Coronary artery (tissue), 2 donors: ENCODE results near the gene RGPD4.
"Not testable (repeated sequence)": the region's sequence is repeated elsewhere in the genome, so short reads cannot be mapped to it uniquely, and the experiment has no call there.

ENCODE experiments used
- DNase-seq: peaks from one replicate; pipeline ENCODE4 v3.0.0-alpha.2; 2017; ENCODE audit warnings: low spot score
- H3K27ac ChIP-seq, 2 donors: fragments of 200-600 bp; sonication (generic); one replicate each; pipeline ENCODE4 v1.5.1; 2016 to 2019
- H3K4me3 ChIP-seq: fragments of 200-600 bp; sonication (generic); 2 replicates; pipeline ENCODE4 v1.5.1; 2016; ENCODE audit warnings: mild to moderate bottlenecking, moderate library complexity
- TF ChIP-seq, protein P1 (sequence below): fragments of 200-600 bp; sonication (generic); IDR thresholded peaks from one replicate; pipeline ENCODE4 v1.5.1; 2019; ENCODE audit warnings: antibody characterized with exemption

The RGPD4 gene

DNA sequence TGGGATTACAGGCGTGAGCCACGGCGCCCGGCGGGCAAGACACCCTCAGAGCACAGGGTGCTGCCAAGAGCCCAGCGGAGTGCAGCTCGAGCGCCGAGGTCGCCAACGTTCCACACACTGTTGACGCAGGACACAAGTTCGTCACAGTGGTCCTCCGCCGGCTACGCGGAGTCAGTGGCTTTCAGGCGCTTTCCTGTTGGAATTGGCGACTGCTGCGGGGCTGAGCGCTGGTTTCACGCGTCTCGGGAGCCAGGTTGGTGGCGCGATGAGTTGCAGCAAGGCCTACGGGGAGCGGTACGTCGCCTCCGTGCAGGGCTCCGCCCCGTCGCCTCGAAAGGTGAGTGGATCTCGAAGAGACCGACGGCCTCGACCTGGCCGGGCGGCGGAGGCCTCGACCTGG is at the start of gene RGPD4:
Gene RGPD4 (plus strand): TSS at position 144 of the 400 bp plus-strand sequence. CDS start 122 bp downstream, at position 266.
- H3K4me3 ChIP-seq, DNase-seq, H3K27ac ChIP-seq: not testable (repeated sequence)

DNA sequence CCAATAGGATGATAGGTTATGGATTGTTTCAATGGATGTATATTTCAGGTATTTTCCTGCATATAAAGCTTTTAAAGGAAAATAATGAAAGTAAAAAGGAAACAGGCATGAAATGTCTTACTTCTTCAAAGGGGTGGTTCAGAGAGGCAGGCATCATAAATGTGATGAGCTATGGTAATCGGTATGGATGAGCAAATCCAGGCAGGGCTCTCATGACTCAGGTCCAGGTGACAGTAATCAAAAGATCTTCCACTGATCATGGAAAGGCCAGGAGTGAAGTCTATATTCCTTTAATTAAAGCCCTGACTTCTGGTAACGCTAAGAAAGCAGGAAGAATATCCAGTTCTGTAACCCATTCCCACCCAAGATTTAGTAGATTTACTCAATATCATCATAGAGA is 48.7 kb upstream of the RGPD4 start:
- TF ChIP-seq, protein P1, sequence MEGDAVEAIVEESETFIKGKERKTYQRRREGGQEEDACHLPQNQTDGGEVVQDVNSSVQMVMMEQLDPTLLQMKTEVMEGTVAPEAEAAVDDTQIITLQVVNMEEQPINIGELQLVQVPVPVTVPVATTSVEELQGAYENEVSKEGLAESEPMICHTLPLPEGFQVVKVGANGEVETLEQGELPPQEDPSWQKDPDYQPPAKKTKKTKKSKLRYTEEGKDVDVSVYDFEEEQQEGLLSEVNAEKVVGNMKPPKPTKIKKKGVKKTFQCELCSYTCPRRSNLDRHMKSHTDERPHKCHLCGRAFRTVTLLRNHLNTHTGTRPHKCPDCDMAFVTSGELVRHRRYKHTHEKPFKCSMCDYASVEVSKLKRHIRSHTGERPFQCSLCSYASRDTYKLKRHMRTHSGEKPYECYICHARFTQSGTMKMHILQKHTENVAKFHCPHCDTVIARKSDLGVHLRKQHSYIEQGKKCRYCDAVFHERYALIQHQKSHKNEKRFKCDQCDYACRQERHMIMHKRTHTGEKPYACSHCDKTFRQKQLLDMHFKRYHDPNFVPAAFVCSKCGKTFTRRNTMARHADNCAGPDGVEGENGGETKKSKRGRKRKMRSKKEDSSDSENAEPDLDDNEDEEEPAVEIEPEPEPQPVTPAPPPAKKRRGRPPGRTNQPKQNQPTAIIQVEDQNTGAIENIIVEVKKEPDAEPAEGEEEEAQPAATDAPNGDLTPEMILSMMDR = no peak
- H3K27ac ChIP-seq = no peak overlapping the region
- DNase-seq = no peak
- no peak overlapping the region for H3K4me3 ChIP-seq

DNA sequence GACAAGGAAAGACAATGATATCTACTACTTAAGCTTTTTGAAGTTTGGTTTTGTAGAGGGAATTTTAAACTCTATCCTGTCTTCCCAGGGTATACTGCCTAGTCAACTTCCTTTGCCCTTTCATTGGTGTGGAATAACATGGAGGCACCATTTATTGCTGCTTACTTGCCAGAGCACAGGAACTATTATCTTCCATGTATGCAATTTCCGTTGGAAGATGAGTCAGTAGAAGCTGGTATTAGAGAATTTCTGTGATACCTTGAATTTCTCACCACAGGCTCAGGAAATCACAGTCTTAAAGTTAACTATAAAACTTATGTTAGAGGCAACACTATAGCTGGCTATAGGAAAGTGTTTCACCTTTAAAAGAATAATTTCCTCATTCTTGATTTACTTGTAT is 40.9 kb upstream of the RGPD4 start:
- Histone ChIP-seq H3K27ac (no peak overlapping the region), H3K4me3 (no peak overlapping the region)
- DNase-seq = no peak
- TF ChIP-seq, protein P1 = no peak

DNA sequence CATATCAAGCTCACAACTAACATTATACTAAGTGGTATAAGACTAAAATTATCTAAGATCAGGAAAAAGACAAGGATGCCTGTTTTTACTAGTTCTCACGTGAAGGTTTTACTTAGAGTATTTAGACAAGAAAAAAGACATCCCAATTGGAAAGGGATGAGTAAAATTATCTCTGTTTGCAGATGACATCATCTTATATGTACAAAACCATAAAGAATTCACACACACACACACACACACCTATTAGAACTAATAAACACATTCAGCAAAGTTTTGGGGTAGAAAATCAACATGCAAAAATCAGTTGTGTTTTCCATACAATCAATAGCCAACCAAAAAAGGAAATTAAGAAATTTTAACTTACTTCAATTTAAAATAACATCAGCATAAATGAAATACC is 35.9 kb upstream of the RGPD4 start:
- TF ChIP-seq, protein P1 = no peak
- H3K27ac ChIP-seq = no peak overlapping the region
- no peak for DNase-seq
- H3K4me3 ChIP-seq = no peak overlapping the region

DNA sequence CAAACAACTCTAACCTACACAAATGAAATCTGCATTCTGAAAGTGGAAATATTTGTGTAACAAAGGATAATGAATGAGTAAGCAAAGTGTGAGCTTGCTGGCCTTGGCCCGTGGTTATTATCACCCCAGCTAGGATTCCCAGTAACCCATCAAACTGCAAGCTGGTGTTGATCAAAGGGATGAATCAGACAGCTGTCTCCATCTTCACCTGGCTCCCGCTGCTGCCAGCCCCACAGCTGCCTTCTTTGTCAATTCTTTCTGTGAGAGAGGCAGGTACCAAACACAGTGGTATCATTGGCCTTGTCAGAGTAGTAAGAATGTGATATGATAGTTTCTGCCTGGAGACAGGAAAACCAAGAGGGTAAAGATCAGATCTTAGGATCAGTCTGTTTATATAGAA is 25.2 kb upstream of the RGPD4 start:
- no peak for DNase-seq
- Histone ChIP-seq H3K4me3 (no peak overlapping the region), H3K27ac (no peak overlapping the region)
- TF ChIP-seq, protein P1 = no peak

DNA sequence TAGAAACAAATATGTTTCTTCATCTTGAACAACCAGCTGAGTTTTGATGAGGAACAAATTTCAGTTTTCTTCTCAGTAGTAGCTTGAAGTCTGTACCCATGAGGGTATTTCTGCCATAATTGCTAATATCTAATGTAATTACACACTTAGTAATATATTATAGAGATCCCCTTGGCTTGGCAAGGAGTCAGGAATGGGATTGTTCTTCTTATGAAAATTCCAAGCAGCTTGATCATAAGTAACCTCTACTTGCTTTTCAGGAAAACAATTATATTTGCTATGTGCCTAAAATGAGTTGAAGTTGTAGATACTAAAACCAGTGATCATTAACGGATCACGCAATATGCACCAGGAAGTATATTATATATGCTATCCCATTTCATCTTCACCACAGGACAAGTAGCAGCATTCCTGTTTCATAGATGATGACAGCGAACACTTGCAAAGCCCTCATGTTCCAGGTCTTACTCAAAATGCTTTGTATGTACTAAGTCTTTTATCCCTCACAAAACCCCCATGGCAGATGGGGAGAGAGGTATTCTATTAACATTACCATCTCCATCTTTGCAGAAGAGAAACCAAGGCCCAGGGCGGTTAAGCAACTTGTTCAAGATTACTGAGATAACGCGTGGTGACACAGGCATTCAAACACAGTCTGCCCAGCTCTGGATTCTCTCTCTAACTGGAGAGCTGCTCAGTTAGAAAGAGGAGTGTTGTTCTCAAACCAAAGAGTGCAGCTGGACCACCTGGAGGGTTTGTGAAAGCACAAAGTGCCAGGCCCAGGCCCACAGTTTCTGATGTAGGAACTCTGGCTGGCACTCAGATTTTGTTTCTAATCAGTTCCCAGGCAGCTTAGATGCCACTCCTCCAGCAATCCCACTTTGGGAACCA is 21.8 kb upstream of the RGPD4 start:
- DNase-seq = no peak
- no peak overlapping the region for H3K4me3 ChIP-seq
- TF ChIP-seq, protein P1 = no peak
- H3K27ac ChIP-seq = no peak overlapping the region

DNA sequence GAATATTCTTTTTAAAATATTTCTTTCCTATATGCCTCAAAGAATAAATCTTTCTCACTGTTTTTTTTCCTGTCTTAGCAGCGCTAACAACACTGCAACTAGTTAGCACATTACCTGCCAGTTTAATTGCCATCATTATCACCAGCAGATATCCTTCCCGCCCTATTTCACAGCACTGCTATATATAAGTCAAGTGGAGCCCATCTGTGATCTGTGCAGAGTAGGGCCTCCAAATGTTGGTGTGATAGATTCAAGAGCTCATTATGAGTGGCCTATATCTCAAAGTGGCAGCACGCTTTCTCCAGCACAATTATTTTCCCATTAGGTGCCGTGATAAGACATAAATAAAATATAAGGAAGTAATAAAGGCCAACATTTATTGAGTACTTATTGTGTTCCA is 19.8 kb upstream of the RGPD4 start:
- TF ChIP-seq, protein P1 = no peak
- no peak for DNase-seq
- H3K4me3 ChIP-seq = no peak overlapping the region
- H3K27ac ChIP-seq = no peak overlapping the region
